ENCODE data around the gene SERPINE3. TPM values are rescaled to one million over a fixed set of nuclear protein-coding genes. Genes with fewer than 3 reads are reported as not detected.

SERPINE3 gene
- total and polyA plus RNA-seq, 2 experiments from 2014 or later = 0.17 to 0.31 TPM

DNA sequence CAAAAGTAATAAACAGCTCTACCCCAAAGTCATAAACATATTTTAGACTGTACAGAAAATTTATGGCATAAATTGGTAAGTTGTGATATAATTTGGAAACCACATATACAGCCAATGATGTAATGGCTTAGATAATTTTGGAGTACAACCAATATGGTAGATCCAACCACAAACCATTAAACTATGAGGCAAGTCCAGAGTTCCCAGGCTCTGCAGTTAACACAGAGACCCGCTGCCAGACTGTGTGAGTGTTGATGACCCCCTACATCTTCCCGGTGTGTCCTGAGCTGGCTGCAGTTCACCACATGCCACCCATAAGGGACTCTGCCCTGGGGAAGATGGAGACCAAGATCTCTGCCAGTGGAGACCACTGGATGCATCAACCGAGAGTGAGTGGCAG, 9.9 kb upstream of the SERPINE3 start (continued):
- TF ChIP-seq ETS1 (IDR thresholded peaks at IDR 0.05) = no peak
- TF ChIP-seq EZH2 (IDR thresholded peaks at IDR 0.05; ENCODE audit: low read depth, unreplicated experiment) = no peak
- TF ChIP-seq CTCF (conservative IDR thresholded peaks at IDR 0.05; ENCODE audit: low read depth in 2 of 2) = no peak
- TF ChIP-seq, protein P1, sequence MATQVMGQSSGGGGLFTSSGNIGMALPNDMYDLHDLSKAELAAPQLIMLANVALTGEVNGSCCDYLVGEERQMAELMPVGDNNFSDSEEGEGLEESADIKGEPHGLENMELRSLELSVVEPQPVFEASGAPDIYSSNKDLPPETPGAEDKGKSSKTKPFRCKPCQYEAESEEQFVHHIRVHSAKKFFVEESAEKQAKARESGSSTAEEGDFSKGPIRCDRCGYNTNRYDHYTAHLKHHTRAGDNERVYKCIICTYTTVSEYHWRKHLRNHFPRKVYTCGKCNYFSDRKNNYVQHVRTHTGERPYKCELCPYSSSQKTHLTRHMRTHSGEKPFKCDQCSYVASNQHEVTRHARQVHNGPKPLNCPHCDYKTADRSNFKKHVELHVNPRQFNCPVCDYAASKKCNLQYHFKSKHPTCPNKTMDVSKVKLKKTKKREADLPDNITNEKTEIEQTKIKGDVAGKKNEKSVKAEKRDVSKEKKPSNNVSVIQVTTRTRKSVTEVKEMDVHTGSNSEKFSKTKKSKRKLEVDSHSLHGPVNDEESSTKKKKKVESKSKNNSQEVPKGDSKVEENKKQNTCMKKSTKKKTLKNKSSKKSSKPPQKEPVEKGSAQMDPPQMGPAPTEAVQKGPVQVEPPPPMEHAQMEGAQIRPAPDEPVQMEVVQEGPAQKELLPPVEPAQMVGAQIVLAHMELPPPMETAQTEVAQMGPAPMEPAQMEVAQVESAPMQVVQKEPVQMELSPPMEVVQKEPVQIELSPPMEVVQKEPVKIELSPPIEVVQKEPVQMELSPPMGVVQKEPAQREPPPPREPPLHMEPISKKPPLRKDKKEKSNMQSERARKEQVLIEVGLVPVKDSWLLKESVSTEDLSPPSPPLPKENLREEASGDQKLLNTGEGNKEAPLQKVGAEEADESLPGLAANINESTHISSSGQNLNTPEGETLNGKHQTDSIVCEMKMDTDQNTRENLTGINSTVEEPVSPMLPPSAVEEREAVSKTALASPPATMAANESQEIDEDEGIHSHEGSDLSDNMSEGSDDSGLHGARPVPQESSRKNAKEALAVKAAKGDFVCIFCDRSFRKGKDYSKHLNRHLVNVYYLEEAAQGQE (IDR thresholded peaks at IDR 0.05; ENCODE audit: unreplicated experiment) = no peak

DNA sequence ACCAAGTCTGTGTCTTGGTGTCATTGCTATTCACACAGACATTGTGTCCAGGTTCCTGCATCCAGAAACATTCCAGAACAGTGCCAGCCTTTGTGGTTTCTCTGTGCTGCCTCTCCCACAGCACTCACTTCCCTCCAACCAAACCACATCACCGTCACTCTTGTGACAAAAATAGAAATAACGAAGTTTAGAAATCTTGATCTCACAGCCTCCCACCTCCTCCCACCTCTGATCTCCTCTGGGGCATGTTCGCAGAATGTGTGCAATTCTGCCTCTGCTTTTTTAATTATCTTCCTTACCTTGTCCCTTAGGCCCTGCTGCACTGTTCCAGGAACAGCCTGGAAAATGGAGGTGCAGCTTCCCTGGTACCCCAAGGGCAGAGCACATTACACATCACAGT, 8.7 kb upstream of the SERPINE3 start:
- no peaks in the 10 kb centered on the region for H3K27me3 ChIP-seq (ENCODE audit: insufficient read depth)
- H2AFZ ChIP-seq = 0 out of 2 replicates have a peak overlapping the region, but pooled peaks have one; percentile 48
- H3K79me2 ChIP-seq (replicated peaks; ENCODE audit: insufficient read depth) = no peaks in the 10 kb centered on the region
- H3K4me1 Mint-ChIP-seq = peaks cover 23% of the 10 kb centered on the region
- peaks cover 4% of the 10 kb centered on the region for H3K27me3 Mint-ChIP-seq (ENCODE audit: insufficient read depth, low read depth, poor library complexity)
- no peak overlapping the region for H3K4me3 Mint-ChIP-seq
- ATAC-seq = no peak
- H3K27ac Mint-ChIP-seq = no peak overlapping the region
- no peaks in the 10 kb centered on the region for H3K36me3 Mint-ChIP-seq (ENCODE audit: low read depth)
- H3K4me2 ChIP-seq = no peak overlapping the region
- TF ChIP-seq CTCF (conservative IDR thresholded peaks at IDR 0.05; ENCODE audit: low read depth in 2 of 2) = no peak
- TF ChIP-seq NANOG (IDR thresholded peaks at IDR 0.05; ENCODE audit: borderline replicate concordance) = no peak
- TF ChIP-seq, protein P1 (IDR thresholded peaks at IDR 0.05; ENCODE audit: unreplicated experiment) = no peak
- TF ChIP-seq STAT1 (IDR thresholded peaks at IDR 0.05; ENCODE audit: unreplicated experiment) = no peak
- TF ChIP-seq EZH2phosphoT487 (IDR thresholded peaks at IDR 0.05; ENCODE audit: unreplicated experiment) = no peak
- TF ChIP-seq POLR2AphosphoS5 (IDR thresholded peaks at IDR 0.05; ENCODE audit: low read depth) = no peak
- H3K4me3 ChIP-seq = no peak overlapping the region
- no peaks in the 10 kb centered on the region for H3F3A ChIP-seq (replicated peaks; ENCODE audit: low read depth)
- peaks cover 23% of the 10 kb centered on the region for H3K4me1 ChIP-seq (ENCODE audit: insufficient read depth)
- H4K20me1 ChIP-seq (replicated peaks; ENCODE audit: insufficient read depth) = no peaks in the 10 kb centered on the region
- no peak for DNase-seq (ENCODE audit: low spot score)
- H3K36me3 ChIP-seq (ENCODE audit: insufficient read depth) = no peaks in the 10 kb centered on the region
- H3K9me3 Mint-ChIP-seq = no peaks in the 10 kb centered on the region; the same call in 2 of the 3 replicates
- H3K9me2 ChIP-seq (ENCODE audit: insufficient read depth) = peaks cover under 1% of the 10 kb centered on the region; the same call in 1 of the 2 replicates
- no peak overlapping the region for H3K27ac ChIP-seq (ENCODE audit: low read depth)
